GM19043 (cell line): ENCODE measurements around the gene SH3RF3.

ENCODE experiments used
- ATAC-seq: cut with Tn5 transposase; IDR thresholded peaks from one replicate; pipeline ENCODE4 v1.9.1; 2021; ENCODE audit warnings: low read depth; ENCODE audit not compliant: unreplicated experiment

SH3RF3 gene

DNA sequence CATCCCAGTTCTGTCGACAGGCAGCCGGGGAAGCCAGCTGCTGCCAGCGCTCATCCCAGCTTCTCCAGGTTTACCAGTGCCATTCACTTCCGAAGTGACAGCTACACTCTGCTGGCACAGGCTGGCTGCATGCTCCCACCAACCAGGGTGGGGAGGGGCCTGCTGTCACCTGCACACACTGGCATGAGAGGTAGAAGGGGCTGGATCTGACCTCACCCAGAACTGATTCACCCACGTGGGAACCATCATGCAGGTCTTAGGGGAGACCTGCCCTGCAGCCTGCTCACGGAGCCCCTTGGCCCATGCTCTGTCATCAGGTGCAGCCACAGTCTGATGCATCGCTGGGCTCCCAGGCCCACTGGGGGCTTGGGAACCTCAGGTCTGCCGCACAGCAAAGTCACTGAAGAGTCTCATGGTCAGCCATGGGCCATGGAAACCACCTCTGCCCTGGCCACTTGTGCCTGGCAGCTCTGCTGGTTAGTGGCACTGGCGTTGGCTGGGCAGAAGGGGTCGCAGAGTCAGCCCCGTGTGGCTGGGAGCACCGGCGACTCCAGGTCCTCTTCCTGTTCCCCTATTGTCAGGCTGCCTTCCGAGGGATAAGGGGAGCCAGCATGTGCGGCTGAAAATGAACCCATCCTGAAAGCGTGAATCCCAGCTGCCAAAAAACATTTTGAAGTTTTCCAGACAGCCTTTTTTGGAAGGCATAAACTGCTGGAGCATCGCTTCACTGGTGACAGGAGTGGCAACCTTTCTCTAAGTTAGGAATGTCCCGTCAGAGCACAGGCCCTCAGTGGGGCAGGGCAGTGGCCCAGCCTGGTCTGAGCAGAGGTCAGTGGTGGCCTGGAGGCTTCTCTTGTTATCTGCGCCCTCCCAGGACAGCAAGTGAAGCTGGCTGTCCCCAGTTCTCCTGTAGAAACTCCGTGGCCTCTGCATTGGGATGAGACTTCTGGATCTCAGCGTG, 327.0 kb downstream of the SH3RF3 start:
- no peak for ATAC-seq

DNA sequence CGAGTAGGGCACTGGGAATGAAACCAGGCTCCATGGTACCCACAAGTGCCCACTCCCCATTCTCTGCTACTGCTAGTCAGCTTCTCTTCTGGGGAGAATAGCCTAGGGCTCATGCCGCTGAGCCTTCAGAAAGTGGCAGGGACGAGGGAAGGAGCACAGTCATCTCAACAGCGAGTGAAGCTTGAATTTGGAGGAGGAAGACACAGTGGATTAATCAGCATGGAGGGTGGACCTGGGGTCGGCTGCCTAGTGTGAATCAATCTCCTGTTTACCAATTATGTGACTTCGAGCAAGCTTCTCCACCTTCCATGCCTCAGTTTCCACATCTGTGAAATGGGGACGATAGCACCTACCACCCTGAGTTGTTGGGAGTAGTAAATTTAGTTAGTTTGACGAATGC, 327.8 kb downstream of the SH3RF3 start:
- ATAC-seq, result no peak

DNA sequence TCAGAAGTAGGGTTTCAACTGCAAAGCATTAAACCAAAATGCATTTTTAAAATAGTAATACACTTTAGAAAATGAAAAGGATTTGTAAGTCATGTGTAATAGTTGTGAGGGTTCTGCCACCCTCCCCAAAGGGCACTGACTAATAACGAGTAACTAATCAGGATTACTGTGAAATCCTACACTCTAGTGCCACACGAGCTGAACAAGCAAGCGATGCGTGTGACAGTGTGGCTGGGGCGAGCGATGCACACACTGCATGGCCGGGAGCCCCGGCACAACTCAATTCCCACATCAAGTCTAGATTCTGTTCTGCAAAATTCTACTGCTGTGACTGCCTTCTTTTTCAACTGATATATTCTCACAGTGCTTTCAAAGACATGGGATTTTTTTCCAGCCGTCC, 328.4 kb downstream of the SH3RF3 start:
- no peak for ATAC-seq

DNA sequence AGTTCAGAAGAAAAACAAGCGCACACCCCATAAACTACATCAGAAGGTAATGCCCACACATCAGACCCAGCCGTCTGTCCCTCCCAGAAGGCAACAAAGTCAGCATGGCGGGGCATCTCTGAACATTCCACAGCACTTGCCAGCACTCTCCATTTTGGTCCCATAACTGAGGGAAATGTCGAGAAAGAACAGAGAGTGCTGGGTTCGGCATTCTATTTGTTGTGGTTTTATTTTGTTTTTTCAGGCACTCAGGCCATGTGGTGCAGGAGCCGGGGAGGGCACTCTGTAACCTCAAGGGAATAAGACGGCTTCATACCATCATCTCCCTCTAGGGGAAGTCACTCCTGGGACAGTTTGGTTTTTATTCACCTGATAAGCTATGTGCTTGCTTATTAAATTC, 328.8 kb downstream of the SH3RF3 start:
- ATAC-seq, result no peak

DNA sequence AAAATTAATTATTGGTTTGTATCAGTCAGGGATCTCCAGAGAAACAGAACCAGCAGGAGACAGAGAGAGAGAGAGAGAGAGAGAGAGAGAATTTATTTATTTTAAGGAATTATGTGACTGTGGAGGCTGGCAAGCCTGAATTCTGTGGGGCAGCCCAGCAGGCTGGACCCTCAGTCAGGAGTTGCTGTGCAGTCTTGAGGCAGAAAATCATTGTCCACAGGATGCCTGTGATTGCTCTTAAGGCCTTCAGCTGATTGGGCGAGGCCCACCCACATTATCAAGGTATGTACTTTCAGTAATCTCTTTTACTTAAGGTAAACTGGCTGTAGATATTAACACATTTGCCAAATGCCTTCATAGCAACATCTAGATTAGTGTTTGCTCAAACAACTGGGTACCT, 329.5 kb downstream of the SH3RF3 start:
- ATAC-seq, result no peak

DNA sequence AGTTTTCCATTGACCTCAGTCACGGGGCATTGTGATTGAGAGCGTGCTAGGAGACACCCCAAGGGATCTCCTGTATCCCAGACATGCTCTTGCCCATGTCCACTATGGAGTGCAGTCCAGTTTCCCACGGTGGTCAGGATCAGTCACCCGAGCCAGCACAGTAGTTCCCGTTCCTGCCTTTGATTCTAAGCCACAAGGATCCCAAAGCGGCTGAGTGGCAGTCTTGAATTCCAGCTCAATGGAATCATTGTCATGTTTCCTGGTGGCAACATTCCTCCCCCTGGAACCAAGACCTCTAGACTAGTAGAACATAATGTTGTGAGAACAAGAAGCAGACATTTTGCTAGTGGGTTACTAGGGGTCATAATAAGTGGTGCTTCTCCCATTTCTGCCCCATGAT, 330.5 kb downstream of the SH3RF3 start:
- ATAC-seq, result no peak

DNA sequence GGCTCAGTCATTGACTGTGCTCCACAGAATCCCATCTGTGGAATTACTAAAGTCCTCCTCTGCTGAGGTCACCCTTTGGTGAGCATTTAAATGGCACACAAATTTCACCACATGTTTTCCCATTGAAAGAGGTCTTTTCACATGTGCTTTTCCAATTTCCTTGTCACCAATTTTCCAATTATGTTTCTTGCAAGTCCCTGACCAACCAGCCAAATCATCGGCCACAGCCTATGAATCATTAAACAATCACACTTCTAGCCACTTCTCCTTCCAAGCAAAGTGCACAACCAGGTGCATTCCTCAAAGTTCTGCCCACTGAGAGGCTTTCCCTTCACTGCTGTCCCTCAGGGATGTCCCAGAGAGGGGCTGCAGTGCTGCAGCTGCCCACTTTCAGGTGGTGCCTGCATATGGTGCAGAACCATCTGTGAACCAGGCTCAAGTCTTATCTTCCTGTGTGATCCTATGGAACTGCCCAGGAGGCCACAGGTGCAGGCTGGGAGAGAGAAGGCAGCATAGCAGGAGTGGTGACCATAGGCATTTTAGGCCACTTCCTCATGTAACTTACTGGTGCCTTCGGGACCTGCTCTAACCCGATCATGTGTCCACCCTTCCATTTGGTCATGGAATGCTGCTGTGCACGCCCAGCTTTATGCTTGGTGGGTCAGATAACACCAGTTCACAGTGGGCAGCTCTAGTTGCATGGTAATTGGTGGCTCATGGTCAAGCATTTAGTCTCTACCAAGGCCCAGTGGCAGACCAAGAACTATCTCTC, 331.7 kb downstream of the SH3RF3 start:
- no peak for ATAC-seq

- no peak for ATAC-seq
Observed at GRCh38 chr2:109463236-109463635, 334.2 kb downstream of the SH3RF3 start.

- no peak for ATAC-seq
Observed at GRCh38 chr2:109463891-109464290, 334.9 kb downstream of the SH3RF3 start.

GRCh38 chr2:109466674-109467575, 337.9 kb downstream of the SH3RF3 start:
- ATAC-seq, result no peak

GRCh38 chr2:109467701-109468100, 338.7 kb downstream of the SH3RF3 start:
- ATAC-seq, result no peak

DNA sequence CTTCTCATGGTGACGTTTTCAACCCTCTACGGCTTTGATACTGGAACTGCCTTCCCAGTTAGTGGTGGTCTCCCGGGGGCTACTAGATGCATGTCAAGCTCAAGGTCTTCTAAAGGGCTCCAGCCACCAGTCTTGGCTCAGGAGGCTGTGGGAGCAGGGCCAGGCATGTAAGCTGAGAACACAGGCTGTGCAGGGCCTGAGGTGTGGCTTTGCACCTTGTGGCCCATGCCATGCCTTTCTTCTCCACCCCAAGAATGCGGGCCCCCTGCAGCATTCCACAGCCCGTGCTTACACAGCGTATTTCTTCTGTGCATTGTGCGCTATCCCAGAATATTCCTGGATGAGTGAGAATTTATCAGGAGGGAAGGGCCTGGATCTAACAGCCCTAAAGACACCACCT, 339.9 kb downstream of the SH3RF3 start:
- ATAC-seq, result no peak

GRCh38 chr2:109471658-109472057, 342.7 kb downstream of the SH3RF3 start:
- no peak for ATAC-seq

GRCh38 chr2:109472331-109472959, 343.4 kb downstream of the SH3RF3 start:
- ATAC-seq, result no peak

GRCh38 chr2:109472974-109473373, 344.0 kb downstream of the SH3RF3 start:
- no peak for ATAC-seq

- ATAC-seq, result no peak
Observed at GRCh38 chr2:109473616-109474318, 344.8 kb downstream of the SH3RF3 start.

DNA sequence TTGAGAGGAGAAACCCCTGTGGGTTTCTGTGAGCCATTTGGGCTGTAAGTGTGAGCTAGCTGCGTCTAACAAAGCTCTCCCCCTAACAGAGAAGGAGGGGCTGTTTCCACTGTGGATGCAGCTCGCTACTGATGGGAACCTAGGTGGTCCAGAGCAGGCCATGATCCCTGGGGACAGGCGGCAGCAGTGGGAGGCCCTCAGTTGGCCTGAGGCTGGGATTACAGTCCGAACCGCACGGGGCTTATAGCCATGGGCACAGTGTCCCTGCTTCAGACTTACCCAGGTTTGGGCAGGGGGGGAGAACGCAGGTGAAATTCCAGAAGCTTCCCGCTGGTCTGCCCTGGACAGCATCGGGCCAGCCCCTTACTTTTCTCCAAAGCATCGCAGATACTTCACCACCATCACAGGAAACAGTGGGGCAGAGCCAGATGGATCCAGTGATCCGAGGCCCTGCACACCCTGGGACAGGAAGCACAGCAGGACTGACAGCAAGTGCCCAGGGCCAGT, 345.4 kb downstream of the SH3RF3 start:
- ATAC-seq, result no peak

DNA sequence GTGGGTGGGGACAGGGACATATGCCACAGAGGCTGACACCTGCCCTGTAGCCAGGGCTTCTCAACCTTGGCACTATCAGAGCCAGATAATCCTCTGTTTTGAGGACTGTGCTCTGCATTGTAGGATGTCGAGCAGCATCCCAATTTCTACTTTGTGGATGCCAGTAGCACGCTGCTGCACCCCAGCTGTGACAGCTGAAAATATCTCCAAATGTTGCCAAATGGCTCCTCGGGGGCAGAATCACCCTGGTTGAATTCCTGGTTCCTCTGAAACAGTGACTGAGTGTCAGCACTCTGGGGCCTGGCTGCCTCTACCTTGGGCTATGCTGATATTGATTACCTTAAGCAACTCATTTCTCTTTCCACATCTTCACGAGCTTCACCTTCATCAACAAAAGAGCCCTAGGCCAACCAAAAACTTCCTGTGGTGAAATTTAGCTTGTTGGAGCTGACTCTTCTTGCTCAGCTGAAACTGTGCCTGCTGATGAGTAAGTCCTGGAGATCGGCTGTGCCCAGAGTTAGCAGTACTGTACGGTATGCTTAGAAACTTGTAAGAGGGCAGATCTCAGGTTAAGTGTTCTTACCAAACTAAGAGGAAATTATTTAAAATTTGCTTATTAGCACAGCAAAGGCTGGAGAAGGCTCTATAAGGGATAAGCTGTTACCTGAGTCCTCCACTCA, 346.7 kb downstream of the SH3RF3 start:
- ATAC-seq, result no peak
